Stomach (tissue), 9 donors: Measurements from ENCODE around the gene HK1. TPM values are rescaled to one million over a fixed set of nuclear protein-coding genes. Genes with fewer than 3 reads are reported as not detected.

Source experiments
- DNase-seq, 2 donors: peaks; one replicate each; pipeline versions ENCODE4 v3.0.0 to v3.0.0-alpha.2; 2013 to 2019
- H3K27ac ChIP-seq, 5 donors: fragments of 200-600 bp in 4 of 5; sonication (generic) in 4 of 5; one replicate each; pipeline ENCODE4 v1.5.1; 2013 to 2019; ENCODE audit warnings: mild to moderate bottlenecking in 1 of 5, moderate library complexity in 1 of 5
- H3K27me3 ChIP-seq, 3 donors: fragments of 200-600 bp; sonication (generic); one replicate each; pipeline ENCODE4 v1.5.1; 2017 to 2019; ENCODE audit warnings: mixed run types in 1 of 3
- H3K36me3 ChIP-seq, 4 donors: fragments of 200-600 bp; sonication (generic); 1 replicate in 3 of 4; 2 replicates in 1 of 4; pipeline ENCODE4 v1.5.1; 2016 to 2019
- H3K4me1 ChIP-seq, 4 donors: fragments of 200-600 bp; sonication (generic); one replicate each; pipeline ENCODE4 v1.5.1; 2016 to 2019
- H3K4me3 ChIP-seq, 4 donors: fragments of 200-600 bp; sonication (generic) in 3 of 4; one replicate each; pipeline ENCODE4 v1.5.1; 2016 to 2019; ENCODE audit warnings: mild to moderate bottlenecking in 1 of 4
- H3K9me3 ChIP-seq, 4 donors: fragments of 200-600 bp; sonication (generic); one replicate each; pipeline ENCODE4 v1.5.1; 2016 to 2019
- EP300 ChIP-seq: sonication (generic); formaldehyde crosslinking; IDR thresholded peaks from one replicate; pipeline ENCODE4 v1.6.1; 2017; ENCODE audit warnings: antibody characterized with exemption
- POLR2A ChIP-seq, 4 donors: fragments of 450-650 bp; IDR thresholded peaks; one replicate each; pipeline ENCODE4 v1.6.1; 2016; ENCODE audit warnings: antibody characterized with exemption in 4 of 4, control low read depth in 2 of 4, mild to moderate bottlenecking in 1 of 4, moderate library complexity in 1 of 4
- POLR2AphosphoS5 ChIP-seq, 3 donors: sonication (generic); formaldehyde crosslinking; IDR thresholded peaks; one replicate each; pipeline ENCODE4 v1.6.1; 2016; ENCODE audit warnings: antibody characterized with exemption in 3 of 3
- WGBS, 5 donors: extraction: QIAGEN DNeasy Blood & Tissue Kit in 3 of 5; methylation state at CpG; one replicate each; pipeline versions ENCODE4 v1.1.5 to v1.1.7; 2013 to 2018; 5-methylcytosine and 5-hydroxymethylcytosine counted together
- intact Hi-C: fragments of 100-400 bp; cut with DNase I; formaldehyde crosslinking; loops from one replicate; pipeline ENCODE4 v1.15.1; 2023; ENCODE audit warnings: low total_unique reads
- polyA plus RNA-seq, 3 donors: library from polyadenylated mRNA; stranded (reverse); fragments of 200-250 nt; gene quantifications; one replicate each; pipeline ENCODE4 v1.2.3, GENCODE V29; 2013
- total RNA-seq, 5 donors: library from RNA; depleted of rRNA; stranded (reverse); fragments of >200 nt; gene quantifications; one replicate each; pipeline versions ENCODE4 v1.1.0 to v1.2.3, GENCODE V29; 2014 to 2016
- TF ChIP-seq, protein P1 (sequence below), 7 experiments: fragments of 450-650 bp in 4 of 7; fragments of 200-600 bp in 3 of 7; sonication (generic) in 3 of 7; IDR thresholded peaks; one replicate each; pipeline ENCODE4 v1.5.1; 2016 to 2019; ENCODE audit warnings: antibody characterized with exemption in 7 of 7, control low read depth in 2 of 7, mild to moderate bottlenecking in 1 of 7
- donor health status: healthy with polysubstance abuse.
- donor health status: Bipolar disorder and iron deficiency.
- donor health status: healthy.

HK1 gene
- total and polyA plus RNA-seq, 8 donors = 32.7 to 60.9 (median 50.8) TPM

DNA sequence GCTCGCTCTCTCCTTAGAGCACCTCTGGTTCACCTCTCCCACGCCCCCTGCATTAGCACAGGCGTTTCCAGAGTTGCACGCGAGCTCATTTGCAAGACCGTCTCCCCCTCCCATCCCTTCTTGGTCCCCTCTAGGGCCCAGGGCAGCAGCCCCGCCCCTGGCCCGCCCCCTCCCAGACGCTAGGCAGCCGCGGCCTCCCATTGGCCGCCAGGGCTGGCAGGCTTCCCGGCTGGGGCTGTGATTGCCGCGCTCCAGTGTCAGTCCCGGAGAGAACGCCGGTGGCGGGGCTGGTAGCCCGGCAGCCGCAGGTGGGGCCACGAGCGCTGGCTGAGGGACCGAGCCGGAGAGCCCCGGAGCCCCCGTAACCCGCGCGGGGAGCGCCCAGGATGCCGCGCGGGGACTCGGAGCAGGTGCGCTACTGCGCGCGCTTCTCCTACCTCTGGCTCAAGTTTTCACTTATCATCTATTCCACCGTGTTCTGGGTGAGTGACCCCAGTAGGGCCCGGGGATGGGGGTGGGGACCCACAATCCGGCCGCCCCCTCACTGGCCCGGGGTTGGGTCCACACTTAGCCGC, 173.0 kb downstream of the HK1 start, which contains the start of gene TSPAN15:
TSS of gene TSPAN15 (plus strand) at position 257 of the 575 bp plus-strand sequence. CDS start at position 387, 130 bp downstream.
- H3K4me1 ChIP-seq = peaks cover 72 to 99% (median 82%) of the 10 kb centered on the region in 4 donors
- WGBS, 5 donors = 0 to 5% (median 1%) methylated on average over 9 to 45 of the region's 45 CpGs
- intact Hi-C loops = no loop called here

More for the DNA sequence above, 173.0 kb downstream of the HK1 start, which contains the start of gene TSPAN15:
- Histone ChIP-seq H3K36me3 (peaks cover 0 to 4% (median 1%) of the 10 kb centered on the region in 4 donors), H3K27ac (peak within 1 kb of the TSS; percentile 92 to 94 (median 92)), H3K27me3 (peaks cover 0 to 9% (median 0%) of the 10 kb centered on the region in 3 donors), H3K4me3 (peak within 1 kb of the TSS; percentile 68 to 75 (median 70)), H3K9me3 (no peaks in the 10 kb centered on the region)
- peak in 1 of 4 donors; percentile 70 for TF ChIP-seq POLR2A (IDR thresholded peaks at IDR 0.05)
- TF ChIP-seq POLR2AphosphoS5 (IDR thresholded peaks at IDR 0.05) = peak; percentile 28 to 85 (median 81)
- TF ChIP-seq EP300 = no peak
- TF ChIP-seq, protein P1, sequence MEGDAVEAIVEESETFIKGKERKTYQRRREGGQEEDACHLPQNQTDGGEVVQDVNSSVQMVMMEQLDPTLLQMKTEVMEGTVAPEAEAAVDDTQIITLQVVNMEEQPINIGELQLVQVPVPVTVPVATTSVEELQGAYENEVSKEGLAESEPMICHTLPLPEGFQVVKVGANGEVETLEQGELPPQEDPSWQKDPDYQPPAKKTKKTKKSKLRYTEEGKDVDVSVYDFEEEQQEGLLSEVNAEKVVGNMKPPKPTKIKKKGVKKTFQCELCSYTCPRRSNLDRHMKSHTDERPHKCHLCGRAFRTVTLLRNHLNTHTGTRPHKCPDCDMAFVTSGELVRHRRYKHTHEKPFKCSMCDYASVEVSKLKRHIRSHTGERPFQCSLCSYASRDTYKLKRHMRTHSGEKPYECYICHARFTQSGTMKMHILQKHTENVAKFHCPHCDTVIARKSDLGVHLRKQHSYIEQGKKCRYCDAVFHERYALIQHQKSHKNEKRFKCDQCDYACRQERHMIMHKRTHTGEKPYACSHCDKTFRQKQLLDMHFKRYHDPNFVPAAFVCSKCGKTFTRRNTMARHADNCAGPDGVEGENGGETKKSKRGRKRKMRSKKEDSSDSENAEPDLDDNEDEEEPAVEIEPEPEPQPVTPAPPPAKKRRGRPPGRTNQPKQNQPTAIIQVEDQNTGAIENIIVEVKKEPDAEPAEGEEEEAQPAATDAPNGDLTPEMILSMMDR (IDR thresholded peaks at IDR 0.05) = no peak
- DNase-seq = peak; percentile 95 to 97

Other genes starting within 250 kb of the HK1 start
- 100 to 1,000 TPM in 1 of 5 donors, 10 to 100 TPM in 3, 1 to 10 TPM in 1; 1.3 to 212 (median 43.8) TPM for gene SRGN, start 190.4 kb upstream of the HK1 start, total RNA-seq
- 10 to 100 TPM; 26.6 to 83.6 (median 42.0) TPM for gene SRGN, start 190.4 kb upstream of the HK1 start, polyA plus RNA-seq
- 10 to 100 TPM; 28.8 to 69.6 (median 35.0) TPM for gene VPS26A, start 154.3 kb upstream of the HK1 start, total RNA-seq
- 10 to 100 TPM; 22.6 to 37.3 (median 27.9) TPM for gene VPS26A, start 154.3 kb upstream of the HK1 start, polyA plus RNA-seq
- gene SUPV3L1, start 98.3 kb upstream of the HK1 start, total RNA-seq = 100 to 1,000 TPM in 1 of 5 donors, 10 to 100 TPM in 4; 15.2 to 111 (median 38.5) TPM
- gene SUPV3L1, start 98.3 kb upstream of the HK1 start, polyA plus RNA-seq = 10 to 100 TPM; 42.7 to 49.4 (median 48.3) TPM
- 1 to 10 TPM in 3 of 5 donors, under 1 TPM in 1, not detected in 1; 0.29 to 5.8 (median 2.6) TPM for gene HKDC1, start 58.2 kb upstream of the HK1 start, total RNA-seq
- under 1 TPM; 0.10 to 0.19 (median 0.15) TPM for gene HKDC1, start 58.2 kb upstream of the HK1 start, polyA plus RNA-seq
- 100 to 1,000 TPM in 1 of 5 donors, 10 to 100 TPM in 3, 1 to 10 TPM in 1; 5.7 to 133 (median 14.3) TPM for gene TACR2, start 138.4 kb downstream of the HK1 start, total RNA-seq
- 10 to 100 TPM in 1 of 3 donors, under 1 TPM in 1, not detected in 1; 0.56 to 67.8 TPM for gene TACR2, start 138.4 kb downstream of the HK1 start, polyA plus RNA-seq
- gene TSPAN15, start 173.0 kb downstream of the HK1 start, total RNA-seq = 100 to 1,000 TPM in 1 of 5 donors, 10 to 100 TPM in 4; 23.5 to 153 (median 97.4) TPM
- 10 to 100 TPM; 35.4 to 67.8 (median 55.8) TPM for gene TSPAN15, start 173.0 kb downstream of the HK1 start, polyA plus RNA-seq